ENCODE results near the gene C12orf60. TPM values are rescaled to one million over a fixed set of nuclear protein-coding genes. Genes with fewer than 3 reads are reported as not detected.

C12orf60 gene
- total RNA-seq, 1 experiment from 2014 or later = 2.6 TPM

DNA sequence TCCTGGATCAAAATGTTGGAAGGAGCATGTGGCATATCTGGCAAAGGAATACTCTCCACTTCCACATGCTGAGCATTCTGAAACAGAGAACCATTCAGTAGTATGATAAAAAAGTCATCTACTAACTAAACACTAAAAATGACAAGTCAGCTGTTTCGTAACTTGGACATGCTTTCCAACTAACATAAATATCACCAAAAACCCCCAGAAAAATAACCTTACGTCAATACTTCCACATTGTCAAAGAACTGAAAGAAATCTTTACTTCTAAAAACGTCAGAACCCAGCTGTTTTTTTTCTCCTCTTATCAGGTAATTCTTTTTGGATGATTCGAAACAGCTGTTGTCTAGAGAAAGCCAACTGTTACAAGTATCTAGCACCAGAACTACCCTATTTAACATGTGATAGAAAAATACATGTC is 8.4 kb upstream of the C12orf60 start:
- Mint-ChIP-seq H3K4me3 (ENCODE audit: unreplicated experiment) (no peak overlapping the region), H3K9me3 (ENCODE audit: unreplicated experiment) (no peaks in the 10 kb centered on the region), H3K27ac (ENCODE audit: low read depth, unreplicated experiment) (peak overlapping the region; percentile 35), H3K4me1 (ENCODE audit: insufficient read depth, unreplicated experiment) (no peaks in the 10 kb centered on the region), H3K27me3 (ENCODE audit: insufficient read depth, unreplicated experiment) (no peaks in the 10 kb centered on the region), H3K36me3 (ENCODE audit: insufficient read depth, unreplicated experiment) (peaks cover 97% of the 10 kb centered on the region)
- POLR2A ChIA-PET = interaction anchor here (0.8 to 1.0 kb wide), 2 partner anchors 8 to 19 kb away, joined by 3 to 5 read pairs; partner anchors contain the start of genes C12orf60 and WBP11
- TF ChIP-seq, protein P1, sequence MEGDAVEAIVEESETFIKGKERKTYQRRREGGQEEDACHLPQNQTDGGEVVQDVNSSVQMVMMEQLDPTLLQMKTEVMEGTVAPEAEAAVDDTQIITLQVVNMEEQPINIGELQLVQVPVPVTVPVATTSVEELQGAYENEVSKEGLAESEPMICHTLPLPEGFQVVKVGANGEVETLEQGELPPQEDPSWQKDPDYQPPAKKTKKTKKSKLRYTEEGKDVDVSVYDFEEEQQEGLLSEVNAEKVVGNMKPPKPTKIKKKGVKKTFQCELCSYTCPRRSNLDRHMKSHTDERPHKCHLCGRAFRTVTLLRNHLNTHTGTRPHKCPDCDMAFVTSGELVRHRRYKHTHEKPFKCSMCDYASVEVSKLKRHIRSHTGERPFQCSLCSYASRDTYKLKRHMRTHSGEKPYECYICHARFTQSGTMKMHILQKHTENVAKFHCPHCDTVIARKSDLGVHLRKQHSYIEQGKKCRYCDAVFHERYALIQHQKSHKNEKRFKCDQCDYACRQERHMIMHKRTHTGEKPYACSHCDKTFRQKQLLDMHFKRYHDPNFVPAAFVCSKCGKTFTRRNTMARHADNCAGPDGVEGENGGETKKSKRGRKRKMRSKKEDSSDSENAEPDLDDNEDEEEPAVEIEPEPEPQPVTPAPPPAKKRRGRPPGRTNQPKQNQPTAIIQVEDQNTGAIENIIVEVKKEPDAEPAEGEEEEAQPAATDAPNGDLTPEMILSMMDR (IDR thresholded peaks at IDR 0.05; ENCODE audit: unreplicated experiment) = no peak
- BruUV-seq (replicated peaks) = no TSS peak
- CTCF ChIA-PET = interaction anchor here (0.6 to 0.7 kb wide), 3 partner anchors 18 to 428 kb away, joined by 3 to 4 read pairs (median 4); no protein-coding TSS in a partner anchor
- intact Hi-C loops (cut with micrococcal nuclease) = no loop called here
- no peak for DNase-seq (ENCODE audit: unreplicated experiment)

DNA sequence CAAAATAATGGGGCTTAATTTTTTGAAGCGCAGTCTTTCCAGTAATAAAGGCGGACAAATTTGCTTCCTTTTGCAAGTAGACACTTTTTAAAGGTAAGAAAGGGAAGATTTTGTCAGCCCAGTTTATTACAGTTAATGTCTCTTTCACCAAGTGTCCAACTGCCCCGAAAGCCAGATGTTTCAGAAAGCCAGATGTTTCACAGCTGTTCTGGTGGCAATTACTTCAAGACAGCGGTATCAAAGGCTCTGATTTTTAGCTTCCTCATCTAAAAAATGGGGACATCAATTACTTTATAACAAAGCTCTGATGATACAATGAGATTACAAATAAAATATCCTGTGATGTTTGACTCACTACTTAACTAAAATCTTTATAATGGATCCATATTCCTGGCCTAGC is 1.2 kb upstream of the C12orf60 start:
- Mint-ChIP-seq H3K36me3 (ENCODE audit: insufficient read depth, unreplicated experiment) (peaks cover 42% of the 10 kb centered on the region), H3K4me1 (ENCODE audit: insufficient read depth, unreplicated experiment) (peaks cover 9% of the 10 kb centered on the region), H3K27ac (ENCODE audit: low read depth, unreplicated experiment) (no peak overlapping the region), H3K9me3 (ENCODE audit: unreplicated experiment) (no peaks in the 10 kb centered on the region), H3K4me3 (ENCODE audit: unreplicated experiment) (no peak overlapping the region), H3K27me3 (ENCODE audit: insufficient read depth, unreplicated experiment) (no peaks in the 10 kb centered on the region)
- intact Hi-C loops (cut with micrococcal nuclease) = loop anchor here (2.0 kb wide), 2 partner anchors 23 to 35 kb away; no protein-coding TSS in a partner anchor
- TF ChIP-seq, protein P1 (IDR thresholded peaks at IDR 0.05; ENCODE audit: unreplicated experiment) = no peak
- DNase-seq (ENCODE audit: unreplicated experiment) = no peak
- ChIA-PET CTCF (interaction anchor here (0.6 to 2.1 kb wide), 6 partner anchors 8 to 1996 kb away, joined by 3 to 6 read pairs (median 4); a partner anchor contains a TSS), POLR2A (interaction anchor here (0.6 to 6.9 kb wide), 22 partner anchors 9 to 1606 kb away, joined by 3 to 285 read pairs (median 5); partner anchors contain the start of genes EMP1 and EPS8)
- BruUV-seq (replicated peaks) = no TSS peak

DNA sequence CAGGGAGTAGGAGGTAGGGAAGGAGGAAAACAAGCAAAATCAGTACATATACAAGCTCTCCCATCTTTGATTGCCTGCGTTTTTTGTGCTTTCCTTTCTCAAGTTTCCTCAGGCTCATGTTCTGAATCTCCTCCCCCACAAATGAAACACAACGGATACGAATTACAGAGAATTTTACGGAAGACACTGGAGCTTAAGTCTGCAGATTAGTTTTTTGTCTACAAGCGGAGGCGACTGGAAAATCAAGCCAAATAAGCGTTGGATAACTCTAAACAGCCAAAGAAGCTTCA is 804 bp upstream of the C12orf60 start:
- CTCF ChIA-PET = interaction anchor here (0.6 to 2.1 kb wide), 6 partner anchors 25 to 1996 kb away, joined by 3 to 6 read pairs (median 4); a partner anchor contains a TSS
- no peaks in the 10 kb centered on the region for H3K9me3 Mint-ChIP-seq (ENCODE audit: unreplicated experiment)
- POLR2A ChIA-PET = interaction anchor here (0.6 to 6.9 kb wide), 22 partner anchors 8 to 1606 kb away, joined by 3 to 285 read pairs (median 5); partner anchors contain the start of gene EMP1

DNA sequence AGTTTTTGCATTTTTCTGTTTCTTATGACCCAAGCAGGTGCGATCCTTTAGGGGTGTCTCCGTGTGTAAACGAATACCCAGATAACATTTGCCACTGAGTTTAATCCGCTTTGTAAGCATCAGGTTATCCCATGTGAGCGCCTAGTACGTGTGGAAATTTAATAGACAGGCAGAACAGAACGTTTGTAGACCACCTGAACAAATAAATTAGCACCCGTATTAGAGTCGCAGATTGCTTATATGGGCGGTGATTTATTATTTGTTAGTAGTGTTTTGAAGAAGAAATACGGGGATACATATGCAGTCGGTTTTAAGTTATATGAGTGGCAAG is 325 bp downstream of the C12orf60 start:
- ChIA-PET POLR2A (interaction anchor here (0.7 to 6.9 kb wide), 23 partner anchors 8 to 859 kb away, joined by 3 to 285 read pairs (median 5); a partner anchor contains a TSS), CTCF (interaction anchor here (0.7 kb wide), 1 partner anchor 187 kb away, joined by 3 read pairs; no protein-coding TSS in a partner anchor)
- DNase-seq (ENCODE audit: unreplicated experiment) = no peak
- Mint-ChIP-seq H3K27me3 (ENCODE audit: insufficient read depth, unreplicated experiment) (no peaks in the 10 kb centered on the region), H3K36me3 (ENCODE audit: insufficient read depth, unreplicated experiment) (peaks cover 26% of the 10 kb centered on the region), H3K27ac (ENCODE audit: low read depth, unreplicated experiment) (no peak overlapping the region), H3K4me1 (ENCODE audit: insufficient read depth, unreplicated experiment) (peaks cover 9% of the 10 kb centered on the region), H3K4me3 (ENCODE audit: unreplicated experiment) (no peak overlapping the region), H3K9me3 (ENCODE audit: unreplicated experiment) (no peaks in the 10 kb centered on the region)
- TSS peak; percentile 78 for BruUV-seq (replicated peaks)
- intact Hi-C loops (cut with micrococcal nuclease) = loop anchor here (1.0 to 2.0 kb wide), 3 partner anchors 21 to 33 kb away; a partner anchor contains a TSS
- TF ChIP-seq, protein P1 (IDR thresholded peaks at IDR 0.05; ENCODE audit: unreplicated experiment) = no peak

More for the DNA sequence above, 804 bp upstream of the C12orf60 start:
- H3K4me3 Mint-ChIP-seq (ENCODE audit: unreplicated experiment) = no peak overlapping the region
- no TSS peak for BruUV-seq (replicated peaks)
- H3K36me3 Mint-ChIP-seq (ENCODE audit: insufficient read depth, unreplicated experiment) = peaks cover 38% of the 10 kb centered on the region
- no peaks in the 10 kb centered on the region for H3K27me3 Mint-ChIP-seq (ENCODE audit: insufficient read depth, unreplicated experiment)
- no peak for DNase-seq (ENCODE audit: unreplicated experiment)
- peaks cover 9% of the 10 kb centered on the region for H3K4me1 Mint-ChIP-seq (ENCODE audit: insufficient read depth, unreplicated experiment)
- H3K27ac Mint-ChIP-seq (ENCODE audit: low read depth, unreplicated experiment) = no peak overlapping the region
- intact Hi-C loops (cut with micrococcal nuclease) = loop anchor here (1.0 to 2.0 kb wide), 3 partner anchors 22 to 34 kb away; a partner anchor contains a TSS
- TF ChIP-seq, protein P1 (IDR thresholded peaks at IDR 0.05; ENCODE audit: unreplicated experiment) = no peak

All from MCF 10A (cell line).